ENCODE measurements around the gene ZNF785.

DNA sequence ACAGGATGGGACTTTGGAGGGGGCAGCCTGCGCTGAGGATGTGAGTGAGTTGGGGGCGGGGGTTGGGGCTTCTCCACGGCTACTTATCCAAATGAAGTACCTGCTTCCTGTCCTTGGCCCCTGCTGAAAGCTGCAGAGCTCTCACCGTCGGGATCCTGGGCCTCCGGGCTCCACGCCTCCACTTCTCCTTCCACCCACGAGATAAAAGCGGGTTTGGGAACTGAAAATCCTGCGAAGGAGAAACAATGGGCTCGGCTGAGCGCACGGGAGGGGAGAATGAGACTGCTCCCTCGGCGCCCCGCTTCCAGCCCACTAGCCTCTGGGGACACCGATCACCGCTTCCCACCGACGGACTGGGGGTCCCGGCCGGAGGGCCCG, 486 bp downstream of the ZNF785 start:
- TF ChIP-seq SIN3A (IDR thresholded peaks at IDR 0.05; ENCODE audit: borderline replicate concordance, insufficient read depth, low read length) (no peak), TAF1 (IDR thresholded peaks at IDR 0.05; ENCODE audit: borderline replicate concordance, insufficient read depth, low read length) (no peak), POLR2AphosphoS5 (IDR thresholded peaks at IDR 0.05; ENCODE audit: low read depth, low read length) (no peak)
- TF ChIP-seq, protein P1, sequence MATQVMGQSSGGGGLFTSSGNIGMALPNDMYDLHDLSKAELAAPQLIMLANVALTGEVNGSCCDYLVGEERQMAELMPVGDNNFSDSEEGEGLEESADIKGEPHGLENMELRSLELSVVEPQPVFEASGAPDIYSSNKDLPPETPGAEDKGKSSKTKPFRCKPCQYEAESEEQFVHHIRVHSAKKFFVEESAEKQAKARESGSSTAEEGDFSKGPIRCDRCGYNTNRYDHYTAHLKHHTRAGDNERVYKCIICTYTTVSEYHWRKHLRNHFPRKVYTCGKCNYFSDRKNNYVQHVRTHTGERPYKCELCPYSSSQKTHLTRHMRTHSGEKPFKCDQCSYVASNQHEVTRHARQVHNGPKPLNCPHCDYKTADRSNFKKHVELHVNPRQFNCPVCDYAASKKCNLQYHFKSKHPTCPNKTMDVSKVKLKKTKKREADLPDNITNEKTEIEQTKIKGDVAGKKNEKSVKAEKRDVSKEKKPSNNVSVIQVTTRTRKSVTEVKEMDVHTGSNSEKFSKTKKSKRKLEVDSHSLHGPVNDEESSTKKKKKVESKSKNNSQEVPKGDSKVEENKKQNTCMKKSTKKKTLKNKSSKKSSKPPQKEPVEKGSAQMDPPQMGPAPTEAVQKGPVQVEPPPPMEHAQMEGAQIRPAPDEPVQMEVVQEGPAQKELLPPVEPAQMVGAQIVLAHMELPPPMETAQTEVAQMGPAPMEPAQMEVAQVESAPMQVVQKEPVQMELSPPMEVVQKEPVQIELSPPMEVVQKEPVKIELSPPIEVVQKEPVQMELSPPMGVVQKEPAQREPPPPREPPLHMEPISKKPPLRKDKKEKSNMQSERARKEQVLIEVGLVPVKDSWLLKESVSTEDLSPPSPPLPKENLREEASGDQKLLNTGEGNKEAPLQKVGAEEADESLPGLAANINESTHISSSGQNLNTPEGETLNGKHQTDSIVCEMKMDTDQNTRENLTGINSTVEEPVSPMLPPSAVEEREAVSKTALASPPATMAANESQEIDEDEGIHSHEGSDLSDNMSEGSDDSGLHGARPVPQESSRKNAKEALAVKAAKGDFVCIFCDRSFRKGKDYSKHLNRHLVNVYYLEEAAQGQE (IDR thresholded peaks at IDR 0.05; ENCODE audit: insufficient read depth in 1 of 2, low read depth in 2 of 2, low read length in 2 of 2) = no peak

Data from PFSK-1 (cell line).